ENCODE results near the gene MEGF6.
A peak's percentile ranks its signal among the peaks of the same experiment; 100 is the strongest.

The MEGF6 gene

GRCh38 chr1:3556336-3556735 is 55.0 kb downstream of the MEGF6 start:
- no peak overlapping the region for H3K27ac ChIP-seq (ENCODE audit: low read length, poor library complexity, severe bottlenecking)
- no peak overlapping the region for H3K9ac ChIP-seq (ENCODE audit: low read length)
- H4K91ac ChIP-seq (ENCODE audit: low read length): no peak overlapping the region
- H3K4ac ChIP-seq (ENCODE audit: low read depth in 1 of 2, low read length in 2 of 2): no peak overlapping the region
- no peak overlapping the region for H4K8ac ChIP-seq (ENCODE audit: low read length)
- H3K27me3 ChIP-seq (ENCODE audit: control insufficient read depth in 1 of 2, insufficient read depth in 1 of 2, low read length in 2 of 2): peaks cover 61 to 84% of the 10 kb centered on the region in 2 experiments
- peaks cover 8% of the 10 kb centered on the region for H3K4me1 ChIP-seq (ENCODE audit: control insufficient read depth, insufficient read depth, low read depth, low read length)
- peaks cover 5% of the 10 kb centered on the region for H3K9me3 ChIP-seq (ENCODE audit: control insufficient read depth, low read length)
- 87% methylated on average over 17 of the region's 17 CpGs for WGBS
- no peak overlapping the region for H3K23ac ChIP-seq (ENCODE audit: low read length in 2 of 2)
- no peak overlapping the region for H3K14ac ChIP-seq (ENCODE audit: low read length in 2 of 2)
- H3K79me1 ChIP-seq (replicated peaks; ENCODE audit: low read length, poor library complexity, severe bottlenecking): no peaks in the 10 kb centered on the region
- no peak overlapping the region for H3K18ac ChIP-seq (ENCODE audit: low read depth in 1 of 2, low read length in 2 of 2)
- H2BK5ac ChIP-seq (ENCODE audit: low read depth, low read length, poor library complexity, severe bottlenecking): no peak overlapping the region
- H2BK120ac ChIP-seq (ENCODE audit: low read depth, low read length): no peak overlapping the region
- no peak overlapping the region for H3K4me2 ChIP-seq (ENCODE audit: low read length, poor library complexity, severe bottlenecking)
- no peak overlapping the region for H2AK5ac ChIP-seq (ENCODE audit: low read length, severe bottlenecking)
- no peak overlapping the region for H2BK12ac ChIP-seq (ENCODE audit: low read length in 2 of 2)
- no peak overlapping the region for H2AFZ ChIP-seq (ENCODE audit: low read depth, low read length)
- H3K4me3 ChIP-seq (ENCODE audit: insufficient read depth in 1 of 2, low read depth in 1 of 2, low read length in 2 of 2): no peak overlapping the region
- H2BK15ac ChIP-seq (ENCODE audit: low read depth, poor library complexity, severe bottlenecking): no peak overlapping the region
- peaks cover 0 to 4% of the 10 kb centered on the region in 2 experiments for H3K36me3 ChIP-seq (ENCODE audit: control insufficient read depth in 1 of 2, insufficient read depth in 2 of 2, low read depth in 1 of 2, low read length in 2 of 2)
- no peak for DNase-seq

- Histone ChIP-seq H2AK5ac (ENCODE audit: low read length, severe bottlenecking) (no peak overlapping the region), H3K4ac (ENCODE audit: low read depth in 1 of 2, low read length in 2 of 2) (no peak overlapping the region), H3K36me3 (ENCODE audit: control insufficient read depth in 1 of 2, insufficient read depth in 2 of 2, low read depth in 1 of 2, low read length in 2 of 2) (no peaks in the 10 kb centered on the region), H3K14ac (ENCODE audit: low read length in 2 of 2) (no peak overlapping the region), H2BK120ac (ENCODE audit: low read depth, low read length) (no peak overlapping the region), H3K9me3 (ENCODE audit: control insufficient read depth, low read length) (peaks cover 5% of the 10 kb centered on the region), H2AFZ (ENCODE audit: low read depth, low read length) (no peak overlapping the region), H3K27me3 (ENCODE audit: control insufficient read depth in 1 of 2, insufficient read depth in 1 of 2, low read length in 2 of 2) (peaks cover 54 to 81% of the 10 kb centered on the region in 2 experiments), H2BK15ac (ENCODE audit: low read depth, poor library complexity, severe bottlenecking) (no peak overlapping the region), H3K4me1 (ENCODE audit: control insufficient read depth, insufficient read depth, low read depth, low read length) (peaks cover 8% of the 10 kb centered on the region), H3K18ac (ENCODE audit: low read depth in 1 of 2, low read length in 2 of 2) (no peak overlapping the region), H2BK12ac (ENCODE audit: low read length in 2 of 2) (no peak overlapping the region), H4K91ac (ENCODE audit: low read length) (no peak overlapping the region), H3K27ac (ENCODE audit: low read length, poor library complexity, severe bottlenecking) (no peak overlapping the region), H3K9ac (ENCODE audit: low read length) (no peak overlapping the region), H3K4me3 (ENCODE audit: insufficient read depth in 1 of 2, low read depth in 1 of 2, low read length in 2 of 2) (no peak overlapping the region), H3K23ac (ENCODE audit: low read length in 2 of 2) (no peak overlapping the region), H3K4me2 (ENCODE audit: low read length, poor library complexity, severe bottlenecking) (no peak overlapping the region), H2BK5ac (ENCODE audit: low read depth, low read length, poor library complexity, severe bottlenecking) (no peak overlapping the region), H3K79me1 (replicated peaks; ENCODE audit: low read length, poor library complexity, severe bottlenecking) (no peaks in the 10 kb centered on the region), H4K8ac (ENCODE audit: low read length) (no peak overlapping the region)
- no peak for DNase-seq
- WGBS: 88% methylated on average over 25 of the region's 25 CpGs
Measured at GRCh38 chr1:3555131-3555920, 56.0 kb downstream of the MEGF6 start.

- Histone ChIP-seq H3K79me1 (replicated peaks; ENCODE audit: low read length, poor library complexity, severe bottlenecking) (no peaks in the 10 kb centered on the region), H3K9ac (ENCODE audit: low read length) (no peak overlapping the region), H2BK120ac (ENCODE audit: low read depth, low read length) (no peak overlapping the region), H3K4me2 (ENCODE audit: low read length, poor library complexity, severe bottlenecking) (no peak overlapping the region), H2AFZ (ENCODE audit: low read depth, low read length) (no peak overlapping the region), H3K9me3 (ENCODE audit: control insufficient read depth, low read length) (peaks cover 5% of the 10 kb centered on the region), H2BK15ac (ENCODE audit: low read depth, poor library complexity, severe bottlenecking) (no peak overlapping the region), H3K4me3 (ENCODE audit: insufficient read depth in 1 of 2, low read depth in 1 of 2, low read length in 2 of 2) (no peak overlapping the region), H2BK12ac (ENCODE audit: low read length in 2 of 2) (no peak overlapping the region), H4K8ac (ENCODE audit: low read length) (no peak overlapping the region), H4K91ac (ENCODE audit: low read length) (peak overlapping the region; percentile 36), H2AK5ac (ENCODE audit: low read length, severe bottlenecking) (no peak overlapping the region), H3K23ac (ENCODE audit: low read length in 2 of 2) (no peak overlapping the region), H3K27me3 (ENCODE audit: control insufficient read depth in 1 of 2, insufficient read depth in 1 of 2, low read length in 2 of 2) (peaks cover 51 to 88% of the 10 kb centered on the region in 2 experiments), H3K4ac (ENCODE audit: low read depth in 1 of 2, low read length in 2 of 2) (no peak overlapping the region), H3K36me3 (ENCODE audit: control insufficient read depth in 1 of 2, insufficient read depth in 2 of 2, low read depth in 1 of 2, low read length in 2 of 2) (no peaks in the 10 kb centered on the region), H3K4me1 (ENCODE audit: control insufficient read depth, insufficient read depth, low read depth, low read length) (peaks cover 9% of the 10 kb centered on the region), H2BK5ac (ENCODE audit: low read depth, low read length, poor library complexity, severe bottlenecking) (no peak overlapping the region), H3K18ac (ENCODE audit: low read depth in 1 of 2, low read length in 2 of 2) (no peak overlapping the region), H3K27ac (ENCODE audit: low read length, poor library complexity, severe bottlenecking) (no peak overlapping the region), H3K14ac (ENCODE audit: low read length in 2 of 2) (no peak overlapping the region)
- no peak for DNase-seq
- WGBS: 87% methylated on average over 11 of the region's 11 CpGs
Measured at GRCh38 chr1:3553940-3554223, 57.4 kb downstream of the MEGF6 start.

DNA sequence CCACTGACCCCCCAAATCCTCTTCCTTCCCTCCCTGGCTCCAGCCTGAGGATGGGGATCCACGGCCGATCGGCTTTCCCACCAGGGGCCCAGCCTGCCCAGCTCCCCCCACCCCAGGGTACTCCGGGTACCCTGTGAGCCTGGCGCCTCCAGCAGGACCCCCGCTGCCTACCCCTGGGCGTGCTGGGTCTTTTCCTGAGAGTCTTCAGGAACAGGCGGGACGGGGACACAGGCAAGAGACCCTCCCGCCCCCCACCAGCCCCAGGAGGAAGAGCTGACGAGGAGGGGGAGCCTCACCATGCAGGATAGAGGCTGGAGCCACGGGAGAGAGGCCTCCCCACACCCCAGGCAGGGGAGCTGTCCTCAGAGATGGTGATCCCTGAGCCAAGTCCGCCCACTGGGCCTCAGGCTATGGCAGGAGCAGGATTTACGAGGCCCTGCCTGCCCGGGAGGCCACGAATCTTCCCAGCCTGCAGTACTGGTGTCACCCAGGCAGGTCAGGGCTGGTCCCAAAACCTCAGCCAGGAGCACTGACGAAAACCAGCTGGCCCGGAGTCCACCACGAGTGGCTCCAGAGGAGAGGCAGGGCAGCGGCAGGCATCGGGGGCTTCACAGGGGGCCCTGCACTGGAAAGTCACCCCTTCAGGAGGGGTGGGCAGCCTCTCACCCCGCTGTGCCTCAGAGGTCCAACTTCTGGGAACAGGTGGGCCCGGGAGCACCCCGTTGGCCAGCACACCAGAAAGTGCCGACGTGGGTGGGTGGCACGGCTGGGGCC is 58.0 kb downstream of the MEGF6 start:
- Histone ChIP-seq H3K4me3 (ENCODE audit: insufficient read depth in 1 of 2, low read depth in 1 of 2, low read length in 2 of 2) (no peak overlapping the region), H3K4me2 (ENCODE audit: low read length, poor library complexity, severe bottlenecking) (no peak overlapping the region), H3K4ac (ENCODE audit: low read depth in 1 of 2, low read length in 2 of 2) (no peak overlapping the region), H3K18ac (ENCODE audit: low read depth in 1 of 2, low read length in 2 of 2) (no peak overlapping the region), H3K36me3 (ENCODE audit: control insufficient read depth in 1 of 2, insufficient read depth in 2 of 2, low read depth in 1 of 2, low read length in 2 of 2) (no peaks in the 10 kb centered on the region), H3K9me3 (ENCODE audit: control insufficient read depth, low read length) (peaks cover 4% of the 10 kb centered on the region), H3K4me1 (ENCODE audit: control insufficient read depth, insufficient read depth, low read depth, low read length) (peaks cover 14% of the 10 kb centered on the region), H4K8ac (ENCODE audit: low read length) (no peak overlapping the region), H2BK120ac (ENCODE audit: low read depth, low read length) (no peak overlapping the region), H3K14ac (ENCODE audit: low read length in 2 of 2) (no peak overlapping the region), H4K91ac (ENCODE audit: low read length) (no peak overlapping the region), H2AK5ac (ENCODE audit: low read length, severe bottlenecking) (no peak overlapping the region), H2AFZ (ENCODE audit: low read depth, low read length) (no peak overlapping the region), H2BK5ac (ENCODE audit: low read depth, low read length, poor library complexity, severe bottlenecking) (no peak overlapping the region), H3K27me3 (ENCODE audit: control insufficient read depth in 1 of 2, insufficient read depth in 1 of 2, low read length in 2 of 2) (peaks cover 50 to 90% of the 10 kb centered on the region in 2 experiments), H3K9ac (ENCODE audit: low read length) (no peak overlapping the region), H2BK12ac (ENCODE audit: low read length in 2 of 2) (no peak overlapping the region), H3K27ac (ENCODE audit: low read length, poor library complexity, severe bottlenecking) (no peak overlapping the region), H3K79me1 (replicated peaks; ENCODE audit: low read length, poor library complexity, severe bottlenecking) (no peaks in the 10 kb centered on the region), H3K23ac (ENCODE audit: low read length in 2 of 2) (peak overlapping the region in 1 of 2 experiments; percentile 66), H2BK15ac (ENCODE audit: low read depth, poor library complexity, severe bottlenecking) (no peak overlapping the region)
- 53% methylated on average over 27 of the region's 27 CpGs for WGBS
- no peak for DNase-seq
